ENCODE results near the gene SNAPIN.
"Not testable (repeated sequence)": the region's sequence is repeated elsewhere in the genome, so short reads cannot be mapped to it uniquely, and the experiment has no call there.

The SNAPIN gene

GRCh38 chr1:153667439-153667838 lies 8.9 kb downstream of the SNAPIN start:
- no peaks in the 10 kb centered on the region for H3K27me3 ChIP-seq
- no peak for DNase-seq
- H3K4me3 ChIP-seq (ENCODE audit: low read depth, low read length), result no peak overlapping the region
- no peaks in the 10 kb centered on the region for H3K4me1 ChIP-seq
- no peaks in the 10 kb centered on the region for H3K9me3 ChIP-seq
- TF ChIP-seq, protein P1, sequence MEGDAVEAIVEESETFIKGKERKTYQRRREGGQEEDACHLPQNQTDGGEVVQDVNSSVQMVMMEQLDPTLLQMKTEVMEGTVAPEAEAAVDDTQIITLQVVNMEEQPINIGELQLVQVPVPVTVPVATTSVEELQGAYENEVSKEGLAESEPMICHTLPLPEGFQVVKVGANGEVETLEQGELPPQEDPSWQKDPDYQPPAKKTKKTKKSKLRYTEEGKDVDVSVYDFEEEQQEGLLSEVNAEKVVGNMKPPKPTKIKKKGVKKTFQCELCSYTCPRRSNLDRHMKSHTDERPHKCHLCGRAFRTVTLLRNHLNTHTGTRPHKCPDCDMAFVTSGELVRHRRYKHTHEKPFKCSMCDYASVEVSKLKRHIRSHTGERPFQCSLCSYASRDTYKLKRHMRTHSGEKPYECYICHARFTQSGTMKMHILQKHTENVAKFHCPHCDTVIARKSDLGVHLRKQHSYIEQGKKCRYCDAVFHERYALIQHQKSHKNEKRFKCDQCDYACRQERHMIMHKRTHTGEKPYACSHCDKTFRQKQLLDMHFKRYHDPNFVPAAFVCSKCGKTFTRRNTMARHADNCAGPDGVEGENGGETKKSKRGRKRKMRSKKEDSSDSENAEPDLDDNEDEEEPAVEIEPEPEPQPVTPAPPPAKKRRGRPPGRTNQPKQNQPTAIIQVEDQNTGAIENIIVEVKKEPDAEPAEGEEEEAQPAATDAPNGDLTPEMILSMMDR (IDR thresholded peaks at IDR 0.05; ENCODE audit: low read depth, low read length), result no peak
- peaks cover 77% of the 10 kb centered on the region for H3K36me3 ChIP-seq

DNA sequence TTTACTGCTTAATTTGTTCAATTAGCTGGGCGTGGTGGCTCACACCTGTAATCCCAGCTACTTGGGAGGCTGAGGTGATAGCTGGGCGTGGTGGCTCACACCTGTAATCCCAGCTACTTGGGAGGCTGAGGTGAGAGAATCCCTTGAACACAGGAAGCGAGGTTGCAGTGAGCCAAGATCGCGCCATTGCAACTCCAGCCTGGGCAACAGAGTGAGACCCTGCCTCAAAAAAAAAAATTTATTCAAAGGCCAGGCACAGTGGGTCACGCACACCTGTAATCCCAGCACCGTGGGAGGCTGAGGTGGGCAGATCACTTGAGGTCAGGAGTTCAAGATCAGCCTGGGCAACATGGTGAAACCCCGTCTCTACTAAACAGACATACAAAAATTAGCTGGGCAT lies 10.2 kb downstream of the SNAPIN start:
- peaks cover 66% of the 10 kb centered on the region for H3K36me3 ChIP-seq
- H3K9me3 ChIP-seq; H3K27me3 ChIP-seq; H3K4me3 ChIP-seq (ENCODE audit: low read depth, low read length); H3K4me1 ChIP-seq; DNase-seq: not testable (repeated sequence)

GRCh38 chr1:153669606-153670005 lies 11.1 kb downstream of the SNAPIN start:
- peak overlapping the region; percentile 98 for H3K4me3 ChIP-seq (ENCODE audit: low read depth, low read length)
- TF ChIP-seq, protein P1 (IDR thresholded peaks at IDR 0.05; ENCODE audit: low read depth, low read length), result no peak
- no peaks in the 10 kb centered on the region for H3K4me1 ChIP-seq
- H3K36me3 ChIP-seq, result peaks cover 57% of the 10 kb centered on the region
- H3K9me3 ChIP-seq, result no peaks in the 10 kb centered on the region
- DNase-seq, result no peak
- H3K27me3 ChIP-seq, result no peaks in the 10 kb centered on the region

- no peaks in the 10 kb centered on the region for H3K4me1 ChIP-seq
- DNase-seq, result no peak
- H3K36me3 ChIP-seq, result peaks cover 49% of the 10 kb centered on the region
These were observed 11.9 kb downstream of the SNAPIN start for GRCh38 chr1:153670257-153670858.

DNA sequence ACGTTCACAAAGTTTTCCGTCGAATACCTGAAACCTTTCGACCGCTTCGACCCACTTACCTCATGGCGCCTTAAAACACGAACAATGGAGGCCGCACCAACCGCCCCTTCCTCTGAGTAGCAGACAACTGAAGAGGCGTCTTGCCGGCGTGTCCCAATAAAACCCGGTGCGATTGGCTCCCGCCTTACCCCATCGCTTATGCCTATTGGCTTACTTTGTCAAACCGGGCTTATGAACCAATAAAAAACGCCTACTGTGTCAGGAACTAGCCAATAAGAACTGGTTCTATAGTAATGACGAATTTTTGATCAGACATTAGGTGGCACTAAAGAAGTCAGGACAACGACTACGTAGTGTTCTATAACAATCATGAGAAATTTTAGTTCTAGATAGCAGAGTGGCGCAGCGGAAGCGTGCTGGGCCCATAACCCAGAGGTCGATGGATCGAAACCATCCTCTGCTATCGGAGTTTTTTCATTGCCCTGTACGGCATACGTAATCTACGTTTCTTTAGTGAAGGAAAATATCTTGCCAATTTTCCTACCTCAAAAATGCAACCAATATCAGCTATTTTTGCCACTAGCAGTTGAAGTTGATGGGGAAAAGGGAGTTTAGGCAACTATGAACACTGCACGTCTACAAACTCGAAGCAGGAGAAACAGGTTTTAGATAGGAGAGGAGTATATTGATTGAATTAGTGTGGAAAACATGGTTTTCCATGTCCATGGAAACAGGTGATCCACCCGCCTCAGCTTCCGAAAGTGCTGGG lies 12.5 kb downstream of the SNAPIN start, which contains the start of gene ILF2:
Gene ILF2, minus strand, starts transcription at position 135 of the 769 bp plus-strand sequence. Its CDS starts 71 bp downstream, at position 64.
- peak; percentile 97 for DNase-seq
- peaks cover 42% of the 10 kb centered on the region for H3K36me3 ChIP-seq
- TF ChIP-seq, protein P1 (IDR thresholded peaks at IDR 0.05; ENCODE audit: low read depth, low read length), result peak; percentile 27; the same call in 1 of the 2 replicates
- no peaks in the 10 kb centered on the region for H3K4me1 ChIP-seq
- no peaks in the 10 kb centered on the region for H3K9me3 ChIP-seq
- peak within 1 kb of the TSS; percentile 98 for H3K4me3 ChIP-seq (ENCODE audit: low read depth, low read length)
- H3K27me3 ChIP-seq, result no peaks in the 10 kb centered on the region

More at GRCh38 chr1:153670257-153670858, 11.9 kb downstream of the SNAPIN start:
- Histone ChIP-seq H3K27me3 (no peaks in the 10 kb centered on the region), H3K9me3 (no peaks in the 10 kb centered on the region), H3K4me3 (ENCODE audit: low read depth, low read length) (peak overlapping the region; percentile 98)
- TF ChIP-seq, protein P1 (IDR thresholded peaks at IDR 0.05; ENCODE audit: low read depth, low read length), result no peak

GRCh38 chr1:153671628-153672353 lies 13.3 kb downstream of the SNAPIN start:
- Histone ChIP-seq H3K36me3 (peaks cover 35% of the 10 kb centered on the region), H3K4me3 (ENCODE audit: low read depth, low read length) (peak overlapping the region; percentile 73)
- DNase-seq, result peak; percentile 47
- not testable (repeated sequence) for H3K9me3 ChIP-seq, H3K27me3 ChIP-seq, H3K4me1 ChIP-seq
- TF ChIP-seq, protein P1 (IDR thresholded peaks at IDR 0.05; ENCODE audit: low read depth, low read length), result peak; percentile 23; the same call in 1 of the 2 replicates

Data from BE2C (cell line).